22Rv1 (cell line): Measurements from ENCODE around the gene KRT37.

Experiments
- ZFX ChIP-seq: fragments of 450-650 bp; IDR thresholded peaks from 2 replicates; pipeline ENCODE4 v1.6.1; 2017; ENCODE audit warnings: antibody characterized with exemption, borderline replicate concordance
- TF ChIP-seq, protein P1 (sequence below): fragments of 450-650 bp; IDR thresholded peaks from 2 replicates; pipeline ENCODE4 v1.5.1; 2017; ENCODE audit warnings: mild to moderate bottlenecking

DNA sequence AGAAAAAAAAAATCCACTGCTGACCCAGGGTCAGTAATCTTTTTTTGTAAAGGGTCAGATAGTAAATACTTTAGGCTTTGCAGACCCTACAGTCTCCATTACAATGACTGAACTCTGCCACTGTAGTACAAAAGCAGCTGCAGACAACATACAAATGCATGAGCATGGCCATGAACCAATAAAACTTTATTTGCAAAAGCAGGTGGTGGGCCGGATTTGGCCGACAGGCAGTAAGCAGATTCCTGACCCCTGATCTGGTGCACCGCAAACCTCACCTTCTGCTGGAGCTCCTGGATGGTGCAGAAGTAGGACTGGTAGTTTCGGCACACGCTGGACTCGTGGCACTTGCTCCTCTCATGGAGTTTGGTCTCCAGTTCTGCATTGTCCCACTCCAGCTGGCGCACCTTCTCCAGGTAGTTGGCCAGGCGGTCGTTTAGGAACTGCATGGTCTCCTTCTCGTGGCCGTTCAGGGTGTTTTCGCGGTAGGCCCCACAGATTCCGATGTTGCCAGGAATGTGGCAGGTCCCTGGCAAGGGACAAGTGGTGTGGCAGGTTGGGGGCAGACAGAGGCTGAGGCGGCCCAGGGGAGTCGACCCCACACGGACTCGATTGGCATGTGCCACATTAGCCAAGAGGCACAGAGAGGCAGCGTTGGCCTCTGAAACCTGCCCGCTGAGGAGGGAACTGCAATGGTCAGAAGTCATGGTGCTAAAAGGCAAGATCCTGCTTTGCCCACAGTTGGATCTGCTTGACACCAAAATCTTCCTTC, 13.1 kb downstream of the KRT37 start:
- TF ChIP-seq, protein P1, sequence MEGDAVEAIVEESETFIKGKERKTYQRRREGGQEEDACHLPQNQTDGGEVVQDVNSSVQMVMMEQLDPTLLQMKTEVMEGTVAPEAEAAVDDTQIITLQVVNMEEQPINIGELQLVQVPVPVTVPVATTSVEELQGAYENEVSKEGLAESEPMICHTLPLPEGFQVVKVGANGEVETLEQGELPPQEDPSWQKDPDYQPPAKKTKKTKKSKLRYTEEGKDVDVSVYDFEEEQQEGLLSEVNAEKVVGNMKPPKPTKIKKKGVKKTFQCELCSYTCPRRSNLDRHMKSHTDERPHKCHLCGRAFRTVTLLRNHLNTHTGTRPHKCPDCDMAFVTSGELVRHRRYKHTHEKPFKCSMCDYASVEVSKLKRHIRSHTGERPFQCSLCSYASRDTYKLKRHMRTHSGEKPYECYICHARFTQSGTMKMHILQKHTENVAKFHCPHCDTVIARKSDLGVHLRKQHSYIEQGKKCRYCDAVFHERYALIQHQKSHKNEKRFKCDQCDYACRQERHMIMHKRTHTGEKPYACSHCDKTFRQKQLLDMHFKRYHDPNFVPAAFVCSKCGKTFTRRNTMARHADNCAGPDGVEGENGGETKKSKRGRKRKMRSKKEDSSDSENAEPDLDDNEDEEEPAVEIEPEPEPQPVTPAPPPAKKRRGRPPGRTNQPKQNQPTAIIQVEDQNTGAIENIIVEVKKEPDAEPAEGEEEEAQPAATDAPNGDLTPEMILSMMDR, result no peak
- TF ChIP-seq ZFX, result no peak
